GM23338 (cell line): ENCODE data around the gene RPL13. TPM values are rescaled to one million over a fixed set of nuclear protein-coding genes. Genes with fewer than 3 reads are reported as not detected.

Source experiments
- ATAC-seq: fragments of 200-7000 bp; cut with Tn5 transposase; 3 replicates; pipeline ENCODE4 v1.9.1; 2020
- DNase-seq: peaks from one replicate; pipeline ENCODE4 v3.0.0-alpha.2; 2015; ENCODE audit warnings: low spot score
- H2AFZ ChIP-seq: fragments of 200-600 bp; sonication (generic); 2 replicates; pipeline ENCODE4 v1.8.0; 2016; ENCODE audit warnings: antibody characterized with exemption, mild to moderate bottlenecking, moderate library complexity
- H3F3A ChIP-seq: fragments of 200-600 bp; sonication (generic); replicated peaks from 2 replicates; pipeline ENCODE4 v1.8.0; 2017; ENCODE audit warnings: antibody characterized with exemption, mixed run types, low read depth
- H3K27ac ChIP-seq: fragments of 200-600 bp; sonication (generic); 2 replicates; pipeline ENCODE4 v1.6.1; 2016; ENCODE audit warnings: low read depth
- H3K27me3 ChIP-seq: fragments of 200-600 bp; sonication (generic); 2 replicates; pipeline ENCODE4 v1.8.0; 2016; ENCODE audit warnings: mild to moderate bottlenecking, mixed run types, moderate library complexity; ENCODE audit not compliant: insufficient read depth
- H3K36me3 ChIP-seq: fragments of 200-600 bp; sonication (generic); 2 replicates; pipeline ENCODE4 v1.8.0; 2016; ENCODE audit warnings: mild to moderate bottlenecking; ENCODE audit not compliant: insufficient read depth
- H3K4me1 ChIP-seq: fragments of 200-600 bp; sonication (generic); 2 replicates; pipeline ENCODE4 v1.8.0; 2016; ENCODE audit warnings: mild to moderate bottlenecking, moderate library complexity; ENCODE audit not compliant: insufficient read depth
- H3K4me2 ChIP-seq: fragments of 200-600 bp; sonication (generic); 2 replicates; pipeline ENCODE4 v1.7.1; 2017; ENCODE audit warnings: mixed run types
- H3K4me3 ChIP-seq: fragments of 200-600 bp; sonication (generic); 2 replicates; pipeline ENCODE4 v1.6.1; 2016; ENCODE audit warnings: mixed run types
- H3K79me2 ChIP-seq: fragments of 200-600 bp; sonication (generic); replicated peaks from 2 replicates; pipeline ENCODE4 v1.8.0; 2017; ENCODE audit warnings: mild to moderate bottlenecking; ENCODE audit not compliant: insufficient read depth
- H3K9me2 ChIP-seq: fragments of 200-600 bp; sonication (generic); 2 replicates; pipeline ENCODE4 v1.8.0; 2017; ENCODE audit not compliant: insufficient read depth
- H4K20me1 ChIP-seq: fragments of 200-600 bp; sonication (generic); replicated peaks from 2 replicates; pipeline ENCODE4 v1.8.0; 2017; ENCODE audit warnings: mild to moderate bottlenecking; ENCODE audit not compliant: insufficient read depth
- H3K27ac Mint-ChIP-seq: 2 replicates; pipeline ENCODE4 v1.8.0; 2020; ENCODE audit warnings: inconsistent platforms, mild to moderate bottlenecking, moderate library complexity, mixed read lengths
- H3K27me3 Mint-ChIP-seq: 3 replicates; pipeline ENCODE4 v1.8.0; 2022; ENCODE audit warnings: low read depth, mild to moderate bottlenecking, moderate library complexity, mixed read lengths, inconsistent platforms; ENCODE audit not compliant: insufficient read depth, poor library complexity
- H3K36me3 Mint-ChIP-seq: 3 replicates; pipeline ENCODE4 v1.8.0; 2021; ENCODE audit warnings: low read depth, mild to moderate bottlenecking, inconsistent platforms, moderate library complexity, mixed read lengths
- H3K4me1 Mint-ChIP-seq: 3 replicates; pipeline ENCODE4 v1.8.0; 2020; ENCODE audit warnings: mild to moderate bottlenecking, inconsistent platforms, mixed read lengths
- H3K4me3 Mint-ChIP-seq: 3 replicates; pipeline ENCODE4 v1.8.0; 2021; ENCODE audit warnings: moderate library complexity, mild to moderate bottlenecking, inconsistent platforms, mixed read lengths
- H3K9me3 Mint-ChIP-seq: 3 replicates; pipeline ENCODE4 v1.8.0; 2020; ENCODE audit warnings: moderate library complexity, mild to moderate bottlenecking, inconsistent platforms, mixed read lengths
- CREB1 ChIP-seq: fragments of 250-450 bp; sonication (Bioruptor Pico); IDR thresholded peaks from 2 replicates; pipeline ENCODE4 v1.5.0; 2020; ENCODE audit warnings: low read depth, mild to moderate bottlenecking, moderate library complexity
- CTCF ChIP-seq, 2 experiments: fragments of 200-600 bp in 1 of 2; sonication (generic) in 1 of 2; conservative IDR thresholded peaks; 2 replicates each; pipeline versions ENCODE4 v1.5.1 to v1.6.1; 2016 to 2017; ENCODE audit warnings: antibody characterized with exemption in 2 of 2, low read depth in 2 of 2, mild to moderate bottlenecking in 2 of 2, moderate library complexity in 1 of 2
- EZH2 ChIP-seq: fragments of 200-600 bp; sonication (generic); IDR thresholded peaks from one replicate; pipeline ENCODE4 v1.8.0; 2017; ENCODE audit warnings: antibody characterized with exemption, mild to moderate bottlenecking, low read depth; ENCODE audit not compliant: unreplicated experiment
- EZH2phosphoT487 ChIP-seq: fragments of 200-600 bp; sonication (generic); IDR thresholded peaks from one replicate; pipeline ENCODE4 v1.8.1; 2018; ENCODE audit warnings: antibody characterized with exemption; ENCODE audit not compliant: unreplicated experiment
- JUNB ChIP-seq: IDR thresholded peaks from one replicate; pipeline ENCODE4 v1.6.1; 2016; ENCODE audit warnings: antibody characterized with exemption; ENCODE audit not compliant: unreplicated experiment
- POLR2AphosphoS5 ChIP-seq: IDR thresholded peaks from 2 replicates; pipeline ENCODE4 v1.6.1; 2016; ENCODE audit warnings: antibody characterized with exemption, low read depth
- REST ChIP-seq: IDR thresholded peaks from one replicate; pipeline ENCODE4 v1.6.1; 2018; ENCODE audit warnings: antibody characterized with exemption; ENCODE audit not compliant: unreplicated experiment
- STAT1 ChIP-seq: IDR thresholded peaks from one replicate; pipeline ENCODE4 v1.6.1; 2016; ENCODE audit warnings: antibody characterized with exemption; ENCODE audit not compliant: unreplicated experiment
- ZNF462 ChIP-seq: fragments of 250-450 bp; sonication (Bioruptor Pico); IDR thresholded peaks from 2 replicates; pipeline ENCODE4 v1.5.0; 2020; ENCODE audit warnings: mild to moderate bottlenecking, moderate library complexity
- polyA plus RNA-seq: library from polyadenylated mRNA; unstranded; fragments of >200 nt; fragmentation: Nextera tagmentation; extraction: Ambion mirVana; gene quantifications from 2 replicates; pipeline ENCODE4 v1.2.1, GENCODE V29; 2016
- total RNA-seq: library from RNA; depleted of rRNA; stranded (reverse); fragments of >200 nt; shearing (Covaris generic); gene quantifications from 2 replicates; pipeline ENCODE4 v1.2.3, GENCODE V29; 2014

The RPL13 gene
- total and polyA plus RNA-seq, 2 experiments from 2014 or later = 3,489 to 3,617 TPM

GRCh38 chr16:89552913-89553312, 7.6 kb upstream of the RPL13 start:
- TF ChIP-seq REST (no peak), STAT1 (no peak), CTCF (conservative IDR thresholded peaks at IDR 0.05; ENCODE audit: low read depth in 2 of 2) (no peak), EZH2phosphoT487 (no peak), CREB1 (CRISPR knock-in tag) (no peak), ZNF462 (CRISPR knock-in tag) (no peak), EZH2 (no peak), POLR2AphosphoS5 (no peak), JUNB (no peak)
- Histone ChIP-seq H4K20me1 (no peaks in the 10 kb centered on the region; the same call in 1 of the 2 replicates), H3K4me1 (no peaks in the 10 kb centered on the region), H3K79me2 (no peaks in the 10 kb centered on the region), H3F3A (peaks cover 26% of the 10 kb centered on the region; the same call in 1 of the 2 replicates), H3K4me2 (no peak overlapping the region), H3K27ac (no peak overlapping the region), H3K27me3 (no peaks in the 10 kb centered on the region), H3K9me2 (no peaks in the 10 kb centered on the region), H3K36me3 (peaks cover 20% of the 10 kb centered on the region), H2AFZ (no peak overlapping the region), H3K4me3 (no peak overlapping the region)
- no peak for DNase-seq
- ATAC-seq = no peak
- H3K4me3 Mint-ChIP-seq = no peak overlapping the region; the same call in 2 of the 3 replicates
- peaks cover 8% of the 10 kb centered on the region for H3K27me3 Mint-ChIP-seq
- peaks cover 78% of the 10 kb centered on the region for H3K36me3 Mint-ChIP-seq
- no peaks in the 10 kb centered on the region for H3K9me3 Mint-ChIP-seq
- no peak overlapping the region for H3K27ac Mint-ChIP-seq
- H3K4me1 Mint-ChIP-seq = peaks cover 2% of the 10 kb centered on the region; the same call in 1 of the 3 replicates
